CD14-positive monocyte (primary cell): ENCODE results near the gene GPR156. TPM values are rescaled to one million over a fixed set of nuclear protein-coding genes. Genes with fewer than 3 reads are reported as not detected.

Experiments
- DNase-seq, 3 donors: peaks; one replicate each; pipeline ENCODE4 v3.0.0-alpha.2; 2011 to 2022
- H2AFZ ChIP-seq: 2 replicates; pipeline ENCODE4 v1.6.0; 2012; ENCODE audit warnings: mild to moderate bottlenecking, low read depth, low read length, inconsistent platforms; ENCODE audit not compliant: insufficient read depth, poor library complexity, severe bottlenecking
- H3K27ac ChIP-seq, 2 donors: 1 replicate in 1 of 2; 2 replicates in 1 of 2; pipeline ENCODE4 v1.5.1; 2012 to 2013; ENCODE audit warnings: low read length in 2 of 2, control low read depth in 1 of 2, inconsistent platforms in 1 of 2, low read depth in 1 of 2, mild to moderate bottlenecking in 1 of 2
- H3K27me3 ChIP-seq, 2 donors: one replicate each; pipeline versions ENCODE4 v1.6.0 to v1.6.1; 2011 to 2013; ENCODE audit warnings: low read length in 2 of 2; ENCODE audit not compliant: control insufficient read depth in 2 of 2, insufficient read depth in 2 of 2
- H3K36me3 ChIP-seq, 2 donors: replicated peaks in 1 of 2; 1 replicate in 1 of 2; 2 replicates in 1 of 2; pipeline versions ENCODE4 v1.5.1 to v1.6.1; 2012 to 2013; ENCODE audit warnings: low read length in 2 of 2, control low read depth in 1 of 2, inconsistent platforms in 1 of 2, mild to moderate bottlenecking in 1 of 2; ENCODE audit not compliant: insufficient read depth in 2 of 2, control insufficient read depth in 1 of 2
- H3K4me1 ChIP-seq, 2 donors: 1 replicate in 1 of 2; 2 replicates in 1 of 2; pipeline versions ENCODE4 v1.5.1 to v1.6.1; 2012 to 2013; ENCODE audit warnings: low read length in 2 of 2, control low read depth in 1 of 2, inconsistent platforms in 1 of 2, mild to moderate bottlenecking in 1 of 2, moderate library complexity in 1 of 2; ENCODE audit not compliant: insufficient read depth in 2 of 2, control insufficient read depth in 1 of 2
- H3K4me2 ChIP-seq: replicated peaks from 2 replicates; pipeline ENCODE3; 2012; ENCODE audit warnings: low read length, moderate library complexity, mild to moderate bottlenecking; ENCODE audit not compliant: poor library complexity, severe bottlenecking; ENCODE audit errors: extremely low read depth
- H3K4me3 ChIP-seq, 3 experiments: fragments of 200-600 bp in 1 of 3; sonication (generic) in 1 of 3; replicated peaks in 1 of 3; 1 replicate in 2 of 3; 2 replicates in 1 of 3; pipeline ENCODE4 v1.5.1; 2011 to 2013; ENCODE audit warnings: low read length in 3 of 3, mild to moderate bottlenecking in 3 of 3, control low read depth in 2 of 3, low read depth in 2 of 3, inconsistent platforms in 1 of 3, moderate library complexity in 1 of 3
- H3K79me2 ChIP-seq: 2 replicates; pipeline ENCODE4 v1.6.0; 2012; ENCODE audit warnings: mild to moderate bottlenecking, control low read depth, inconsistent platforms, low read length, moderate library complexity; ENCODE audit not compliant: insufficient read depth
- H3K9ac ChIP-seq: 2 replicates; pipeline ENCODE4 v1.6.0; 2017; ENCODE audit warnings: low read length, mild to moderate bottlenecking; ENCODE audit not compliant: insufficient read depth, poor library complexity, severe bottlenecking
- H3K9me3 ChIP-seq, 2 donors: replicated peaks in 1 of 2; 1 replicate in 1 of 2; 2 replicates in 1 of 2; pipeline versions ENCODE4 v1.5.1 to v1.6.1; 2012 to 2013; ENCODE audit warnings: low read length in 2 of 2, control low read depth in 1 of 2; ENCODE audit not compliant: control insufficient read depth in 1 of 2, insufficient read depth in 1 of 2
- H4K20me1 ChIP-seq: 2 replicates; pipeline ENCODE4 v1.6.0; 2012; ENCODE audit warnings: mild to moderate bottlenecking, low read length, control low read depth, moderate library complexity; ENCODE audit not compliant: insufficient read depth
- H3K27ac Mint-ChIP-seq, 7 donors: one replicate each; pipeline ENCODE4 v1.8.0; 2020; ENCODE audit warnings: mild to moderate bottlenecking in 7 of 7, mixed read lengths in 7 of 7, moderate library complexity in 6 of 7, inconsistent platforms in 2 of 7
- H3K27me3 Mint-ChIP-seq, 3 donors: one replicate each; pipeline ENCODE4 v1.8.0; 2021 to 2022; ENCODE audit warnings: low read depth in 3 of 3, mild to moderate bottlenecking in 3 of 3, mixed read lengths in 3 of 3, moderate library complexity in 3 of 3, inconsistent platforms in 1 of 3
- H3K36me3 Mint-ChIP-seq, 2 donors: one replicate each; pipeline ENCODE4 v1.8.0; 2020; ENCODE audit warnings: mixed read lengths in 2 of 2, inconsistent platforms in 1 of 2, mild to moderate bottlenecking in 1 of 2
- H3K4me1 Mint-ChIP-seq: one replicate; pipeline ENCODE4 v1.8.0; 2020; ENCODE audit warnings: mild to moderate bottlenecking, mixed read lengths
- H3K4me3 Mint-ChIP-seq, 2 donors: one replicate each; pipeline ENCODE4 v1.8.0; 2020; ENCODE audit warnings: mild to moderate bottlenecking in 2 of 2, mixed read lengths in 2 of 2, moderate library complexity in 1 of 2
- H3K9me3 Mint-ChIP-seq, 7 donors: one replicate each; pipeline ENCODE4 v1.8.0; 2020 to 2022; ENCODE audit warnings: mixed read lengths in 7 of 7, mild to moderate bottlenecking in 6 of 7, moderate library complexity in 6 of 7, inconsistent platforms in 2 of 7
- whole genome bisulfite sequencing: methylation state at CpG from one replicate; pipeline ENCODE4 v1.1.5; 2013; ENCODE audit warnings: missing lambda C conversion rate; ENCODE audit not compliant: insufficient coverage; 5-methylcytosine and 5-hydroxymethylcytosine counted together
- intact Hi-C, 2 donors: fragments of 100-400 bp; cut with micrococcal nuclease; formaldehyde crosslinking; loops; one replicate each; pipeline versions ENCODE4 v1.15.0 to v1.15.1; 2023
- polyA plus RNA-seq, 3 donors: library from polyadenylated mRNA; depleted of rRNA in 1 of 3; unstranded in 2 of 3; stranded (reverse) in 1 of 3; fragments of 300-500 nt in 2 of 3; fragments of >200 nt in 1 of 3; fragmentation: Illumina TruSeq in 2 of 3; gene quantifications; 1 replicate in 2 of 3; 2 replicates in 1 of 3; pipeline ENCODE4 v1.2.3, GENCODE V29; 2012 to 2021
- TF ChIP-seq, protein P1 (sequence below): fragments of 200-600 bp; IDR thresholded peaks from one replicate; pipeline ENCODE4 v1.8.0; 2022; ENCODE audit warnings: antibody characterized with exemption, mild to moderate bottlenecking

The GPR156 gene
- polyA plus RNA-seq, 3 donors: not detected

DNA sequence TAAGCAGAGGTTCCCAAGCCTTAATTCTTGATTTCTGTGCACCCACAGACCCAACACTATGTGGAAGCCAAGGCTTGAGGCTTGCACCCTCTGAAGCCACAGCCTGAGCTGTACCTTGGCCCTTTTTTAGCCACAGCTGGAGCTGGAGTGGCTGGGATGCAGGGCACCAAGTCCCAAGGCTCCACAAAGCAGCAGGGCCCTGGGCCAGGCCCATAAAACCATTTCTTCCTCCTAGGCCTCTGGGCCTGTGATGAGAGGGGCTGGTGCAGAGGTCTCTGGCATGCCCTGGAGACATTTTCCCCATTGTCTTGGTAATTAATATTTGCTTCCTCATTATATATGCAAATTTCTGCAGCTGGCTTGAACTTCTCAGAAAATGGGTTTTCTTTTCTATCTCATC lies 129.9 kb downstream of the GPR156 start:
- Mint-ChIP-seq H3K9me3 (peaks cover 21 to 30% (median 27%) of the 10 kb centered on the region in 7 donors), H3K4me3 (no peak overlapping the region), H3K27me3 (peaks cover 0 to 3% (median 2%) of the 10 kb centered on the region in 3 donors), H3K4me1 (peaks cover 23% of the 10 kb centered on the region), H3K36me3 (peaks cover 4 to 15% of the 10 kb centered on the region in 2 donors), H3K27ac (no peak overlapping the region)
- Histone ChIP-seq H3K4me1 (peaks cover 5 to 17% of the 10 kb centered on the region in 2 donors), H4K20me1 (no peaks in the 10 kb centered on the region), H3K79me2 (no peaks in the 10 kb centered on the region), H3K9ac (no peak overlapping the region), H3K27ac (no peak overlapping the region), H3K27me3 (no peaks in the 10 kb centered on the region), H2AFZ (no peak overlapping the region), H3K9me3 (peaks cover 24% of the 10 kb centered on the region in 2 donors), H3K36me3 (no peaks in the 10 kb centered on the region), H3K4me3 (no peak overlapping the region), H3K4me2 (no peak overlapping the region)
- no peak for DNase-seq
- intact Hi-C loops: no loop called here
- TF ChIP-seq, protein P1, sequence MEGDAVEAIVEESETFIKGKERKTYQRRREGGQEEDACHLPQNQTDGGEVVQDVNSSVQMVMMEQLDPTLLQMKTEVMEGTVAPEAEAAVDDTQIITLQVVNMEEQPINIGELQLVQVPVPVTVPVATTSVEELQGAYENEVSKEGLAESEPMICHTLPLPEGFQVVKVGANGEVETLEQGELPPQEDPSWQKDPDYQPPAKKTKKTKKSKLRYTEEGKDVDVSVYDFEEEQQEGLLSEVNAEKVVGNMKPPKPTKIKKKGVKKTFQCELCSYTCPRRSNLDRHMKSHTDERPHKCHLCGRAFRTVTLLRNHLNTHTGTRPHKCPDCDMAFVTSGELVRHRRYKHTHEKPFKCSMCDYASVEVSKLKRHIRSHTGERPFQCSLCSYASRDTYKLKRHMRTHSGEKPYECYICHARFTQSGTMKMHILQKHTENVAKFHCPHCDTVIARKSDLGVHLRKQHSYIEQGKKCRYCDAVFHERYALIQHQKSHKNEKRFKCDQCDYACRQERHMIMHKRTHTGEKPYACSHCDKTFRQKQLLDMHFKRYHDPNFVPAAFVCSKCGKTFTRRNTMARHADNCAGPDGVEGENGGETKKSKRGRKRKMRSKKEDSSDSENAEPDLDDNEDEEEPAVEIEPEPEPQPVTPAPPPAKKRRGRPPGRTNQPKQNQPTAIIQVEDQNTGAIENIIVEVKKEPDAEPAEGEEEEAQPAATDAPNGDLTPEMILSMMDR: no peak

DNA sequence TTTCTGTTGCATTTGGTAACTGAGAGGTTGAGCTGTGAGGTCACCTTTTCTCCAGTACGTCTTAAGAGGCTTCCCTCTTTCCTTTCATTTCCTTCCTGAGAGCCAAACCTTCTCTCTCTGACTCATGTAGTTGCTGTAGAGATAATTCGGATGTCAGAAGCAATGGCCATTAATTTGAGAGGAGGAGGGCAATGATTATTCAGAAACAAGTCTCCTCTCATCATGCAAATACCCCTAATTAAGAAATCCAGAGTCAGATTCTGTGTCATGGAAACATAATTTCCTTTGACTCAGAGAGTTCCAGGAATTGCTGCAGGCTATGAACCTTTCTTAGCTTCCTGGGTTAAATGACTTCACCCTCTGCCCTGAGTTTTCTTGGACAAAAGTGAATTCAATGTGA lies 131.7 kb downstream of the GPR156 start:
- Histone ChIP-seq H3K9me3 (peaks cover 24% of the 10 kb centered on the region in 2 donors), H3K4me2 (no peak overlapping the region), H4K20me1 (no peaks in the 10 kb centered on the region), H2AFZ (no peak overlapping the region), H3K27ac (no peak overlapping the region), H3K4me3 (no peak overlapping the region), H3K79me2 (no peaks in the 10 kb centered on the region), H3K4me1 (no peaks in the 10 kb centered on the region), H3K27me3 (no peaks in the 10 kb centered on the region), H3K9ac (no peak overlapping the region), H3K36me3 (no peaks in the 10 kb centered on the region)
- TF ChIP-seq, protein P1: no peak
- Mint-ChIP-seq H3K4me1 (peaks cover 9% of the 10 kb centered on the region), H3K4me3 (no peak overlapping the region), H3K27ac (peak overlapping the region in 1 of 7 donors; percentile 52), H3K36me3 (peaks cover 4 to 15% of the 10 kb centered on the region in 2 donors), H3K27me3 (peaks cover 0 to 3% (median 0%) of the 10 kb centered on the region in 3 donors), H3K9me3 (peaks cover 21 to 30% (median 27%) of the 10 kb centered on the region in 7 donors)
- DNase-seq: no peak
- intact Hi-C loops: no loop called here
- WGBS: no CpG with 5 or more reads among the region's 2 CpGs
